Caco-2 (cell line): ENCODE measurements around the gene PTPRG. TPM values are rescaled to one million over a fixed set of nuclear protein-coding genes. Genes with fewer than 3 reads are reported as not detected.

Experiments
- BruUV-seq: library from RNA; stranded (reverse); fragments of 400-500 nt; replicated peaks from 2 replicates; lab custom pipeline; 2021; lab: Mats Ljungman, UMichigan
- CTCF ChIA-PET: fragments of 300-600 bp; sonication (Branson Sonifier 250); formaldehyde crosslinking; loops from one replicate; lab custom pipeline; 2022; ENCODE audit warnings: antibody characterized with exemption; lab: Charles Lee
- POLR2A ChIA-PET: fragments of 300-600 bp; sonication (Branson Sonifier 250); formaldehyde crosslinking; loops from one replicate; lab custom pipeline; 2022; ENCODE audit warnings: antibody characterized with exemption; lab: Charles Lee
- DNase-seq, 2 experiments: peaks; one replicate each; pipeline versions ENCODE4 v3.0.0 to v3.0.0-alpha.2; 2020 to 2022
- H3K27me3 ChIP-seq: replicated peaks from 2 replicates; pipeline ENCODE4 v1.6.0; 2011; ENCODE audit warnings: low read length; ENCODE audit not compliant: control insufficient read depth, insufficient read depth
- H3K36me3 ChIP-seq: 2 replicates; pipeline ENCODE4 v1.5.1; 2011; ENCODE audit warnings: low read length; ENCODE audit not compliant: control insufficient read depth, insufficient read depth
- H3K4me1 ChIP-seq: fragments of 250-450 bp; sonication (Bioruptor Pico); 2 replicates; pipeline ENCODE4 v1.5.1; 2020; ENCODE audit warnings: mild to moderate bottlenecking
- H3K4me3 ChIP-seq: 2 replicates; pipeline ENCODE4 v1.5.1; 2011; ENCODE audit warnings: low read depth, mild to moderate bottlenecking, control low read depth, low read length
- H3K9me3 ChIP-seq: fragments of 250-450 bp; sonication (Bioruptor Pico); 2 replicates; pipeline ENCODE4 v1.5.1; 2020; ENCODE audit warnings: mild to moderate bottlenecking, moderate library complexity
- H3K27ac Mint-ChIP-seq: one replicate; pipeline ENCODE4 v1.8.0; 2022; ENCODE audit warnings: mixed read lengths; ENCODE audit not compliant: unreplicated experiment
- H3K27me3 Mint-ChIP-seq: one replicate; pipeline ENCODE4 v1.8.0; 2022; ENCODE audit warnings: mixed read lengths; ENCODE audit not compliant: insufficient read depth, unreplicated experiment
- H3K36me3 Mint-ChIP-seq: one replicate; pipeline ENCODE4 v1.8.0; 2022; ENCODE audit warnings: mild to moderate bottlenecking, mixed read lengths; ENCODE audit not compliant: insufficient read depth, unreplicated experiment
- H3K4me1 Mint-ChIP-seq: one replicate; pipeline ENCODE4 v1.8.0; 2022; ENCODE audit warnings: low read depth, mixed read lengths; ENCODE audit not compliant: unreplicated experiment
- H3K4me3 Mint-ChIP-seq: one replicate; pipeline ENCODE4 v1.8.0; 2022; ENCODE audit warnings: mild to moderate bottlenecking, moderate library complexity, mixed read lengths; ENCODE audit not compliant: unreplicated experiment
- H3K9me3 Mint-ChIP-seq: one replicate; pipeline ENCODE4 v1.8.0; 2022; ENCODE audit warnings: mixed read lengths; ENCODE audit not compliant: unreplicated experiment
- intact Hi-C: fragments of 100-400 bp; cut with micrococcal nuclease; formaldehyde crosslinking; loops from one replicate; pipeline ENCODE4 v1.10.0; 2022; ENCODE audit not compliant: unreplicated experiment
- total RNA-seq: library from RNA; stranded (reverse); gene quantifications from 2 replicates; pipeline ENCODE4 v1.2.3, GENCODE V29; 2022
- TF ChIP-seq, protein P1 (sequence below), 2 experiments: fragments of 200-600 bp in 1 of 2; IDR thresholded peaks; 1 replicate in 1 of 2; 2 replicates in 1 of 2; pipeline versions ENCODE4 v1.5.1 to v1.8.0; 2011 to 2022; ENCODE audit warnings: antibody characterized with exemption in 1 of 2, control low read depth in 1 of 2, inconsistent platforms in 1 of 2, low read depth in 1 of 2, low read length in 1 of 2, mild to moderate bottlenecking in 1 of 2, moderate library complexity in 1 of 2; ENCODE audit not compliant: insufficient read depth in 1 of 2, severe bottlenecking in 1 of 2, unreplicated experiment in 1 of 2

PTPRG gene
- total RNA-seq, 1 experiment from 2014 or later, result 46.4 TPM

DNA sequence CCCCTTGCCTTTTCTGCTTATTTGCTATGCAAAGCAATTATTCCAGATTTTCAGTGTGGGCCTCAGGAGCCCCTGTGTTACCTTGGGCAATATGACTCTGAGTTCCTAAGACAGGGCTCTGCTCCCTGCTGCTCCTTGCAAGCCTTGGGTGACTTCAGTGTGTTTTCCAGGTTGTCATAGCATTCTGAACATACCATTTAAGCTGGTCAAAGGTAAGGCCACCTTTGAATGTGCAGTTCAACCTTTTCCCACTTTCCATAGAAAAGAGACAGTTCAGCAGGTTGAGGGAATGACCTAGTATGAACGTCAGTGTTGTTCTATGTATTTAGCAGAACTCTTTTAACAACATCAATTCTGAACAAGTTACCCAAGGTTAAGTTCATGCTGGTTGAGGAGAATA lies 302.2 kb downstream of the PTPRG start:
- Histone ChIP-seq H3K36me3 (no peaks in the 10 kb centered on the region), H3K27me3 (no peaks in the 10 kb centered on the region), H3K4me3 (no peak overlapping the region), H3K4me1 (no peaks in the 10 kb centered on the region; the same call in 1 of the 2 replicates), H3K9me3 (no peaks in the 10 kb centered on the region)
- intact Hi-C loops, result loop anchor here (5.0 kb wide), 1 partner anchor 269 kb away; no protein-coding TSS in a partner anchor
- no peak for DNase-seq
- H3K4me1 Mint-ChIP-seq, result peaks cover 5% of the 10 kb centered on the region
- no peak overlapping the region for H3K4me3 Mint-ChIP-seq
- H3K27me3 Mint-ChIP-seq, result no peaks in the 10 kb centered on the region
- POLR2A ChIA-PET, result no interaction called here
- CTCF ChIA-PET, result no interaction called here
- BruUV-seq, result no TSS peak
- H3K27ac Mint-ChIP-seq, result no peak overlapping the region
- peaks cover 5% of the 10 kb centered on the region for H3K36me3 Mint-ChIP-seq
- no peaks in the 10 kb centered on the region for H3K9me3 Mint-ChIP-seq
- TF ChIP-seq, protein P1, sequence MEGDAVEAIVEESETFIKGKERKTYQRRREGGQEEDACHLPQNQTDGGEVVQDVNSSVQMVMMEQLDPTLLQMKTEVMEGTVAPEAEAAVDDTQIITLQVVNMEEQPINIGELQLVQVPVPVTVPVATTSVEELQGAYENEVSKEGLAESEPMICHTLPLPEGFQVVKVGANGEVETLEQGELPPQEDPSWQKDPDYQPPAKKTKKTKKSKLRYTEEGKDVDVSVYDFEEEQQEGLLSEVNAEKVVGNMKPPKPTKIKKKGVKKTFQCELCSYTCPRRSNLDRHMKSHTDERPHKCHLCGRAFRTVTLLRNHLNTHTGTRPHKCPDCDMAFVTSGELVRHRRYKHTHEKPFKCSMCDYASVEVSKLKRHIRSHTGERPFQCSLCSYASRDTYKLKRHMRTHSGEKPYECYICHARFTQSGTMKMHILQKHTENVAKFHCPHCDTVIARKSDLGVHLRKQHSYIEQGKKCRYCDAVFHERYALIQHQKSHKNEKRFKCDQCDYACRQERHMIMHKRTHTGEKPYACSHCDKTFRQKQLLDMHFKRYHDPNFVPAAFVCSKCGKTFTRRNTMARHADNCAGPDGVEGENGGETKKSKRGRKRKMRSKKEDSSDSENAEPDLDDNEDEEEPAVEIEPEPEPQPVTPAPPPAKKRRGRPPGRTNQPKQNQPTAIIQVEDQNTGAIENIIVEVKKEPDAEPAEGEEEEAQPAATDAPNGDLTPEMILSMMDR (IDR thresholded peaks at IDR 0.05; ENCODE audit: insufficient read depth in 1 of 2, low read depth in 1 of 2, low read length in 1 of 2, severe bottlenecking in 1 of 2, unreplicated experiment in 1 of 2), result no peak

DNA sequence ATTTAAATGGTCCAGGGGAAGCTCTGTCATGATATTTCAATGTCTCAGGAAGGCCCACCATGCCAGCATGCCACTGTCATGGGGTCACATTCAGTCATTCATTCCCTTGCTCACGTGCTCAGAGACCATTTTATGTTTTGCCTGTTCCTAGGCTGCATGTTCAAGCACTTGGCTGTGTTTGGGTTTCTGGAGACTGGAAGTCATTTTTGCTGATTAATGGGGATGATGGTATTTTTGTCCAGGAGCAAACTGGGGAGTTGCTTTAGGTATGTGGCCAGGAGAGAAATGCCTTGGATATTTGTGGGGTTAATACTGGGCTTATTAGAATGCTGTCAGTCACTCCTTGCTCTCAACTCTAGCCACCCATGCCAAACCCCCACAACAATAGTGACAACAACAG lies 303.5 kb downstream of the PTPRG start:
- TF ChIP-seq, protein P1 (IDR thresholded peaks at IDR 0.05; ENCODE audit: insufficient read depth in 1 of 2, low read depth in 1 of 2, low read length in 1 of 2, severe bottlenecking in 1 of 2, unreplicated experiment in 1 of 2), result no peak
- peaks cover 7% of the 10 kb centered on the region for H3K4me1 Mint-ChIP-seq
- no peak overlapping the region for H3K4me3 Mint-ChIP-seq
- POLR2A ChIA-PET, result no interaction called here
- peaks cover 8% of the 10 kb centered on the region for H3K36me3 Mint-ChIP-seq
- Histone ChIP-seq H3K36me3 (no peaks in the 10 kb centered on the region), H3K9me3 (no peaks in the 10 kb centered on the region), H3K4me3 (no peak overlapping the region), H3K4me1 (no peaks in the 10 kb centered on the region; the same call in 1 of the 2 replicates), H3K27me3 (no peaks in the 10 kb centered on the region)
- no peaks in the 10 kb centered on the region for H3K9me3 Mint-ChIP-seq
- H3K27ac Mint-ChIP-seq, result no peak overlapping the region
- intact Hi-C loops, result loop anchor here (5.0 kb wide), 1 partner anchor 267 kb away; no protein-coding TSS in a partner anchor
- DNase-seq, result no peak
- BruUV-seq, result no TSS peak
- H3K27me3 Mint-ChIP-seq, result no peaks in the 10 kb centered on the region
- CTCF ChIA-PET, result no interaction called here

- Mint-ChIP-seq H3K36me3 (peaks cover 8% of the 10 kb centered on the region), H3K4me3 (no peak overlapping the region), H3K4me1 (peaks cover 7% of the 10 kb centered on the region), H3K27ac (no peak overlapping the region), H3K9me3 (no peaks in the 10 kb centered on the region), H3K27me3 (no peaks in the 10 kb centered on the region)
- DNase-seq, result no peak
- intact Hi-C loops, result no loop called here
- no peaks in the 10 kb centered on the region for H3K9me3 ChIP-seq
- TF ChIP-seq, protein P1 (IDR thresholded peaks at IDR 0.05; ENCODE audit: insufficient read depth in 1 of 2, low read depth in 1 of 2, low read length in 1 of 2, severe bottlenecking in 1 of 2, unreplicated experiment in 1 of 2), result no peak
- H3K4me3 ChIP-seq, result no peak overlapping the region
- H3K27me3 ChIP-seq, result no peaks in the 10 kb centered on the region
- CTCF ChIA-PET, result no interaction called here
- no peaks in the 10 kb centered on the region for H3K36me3 ChIP-seq
- H3K4me1 ChIP-seq, result no peaks in the 10 kb centered on the region; the same call in 1 of the 2 replicates
- no TSS peak for BruUV-seq
- POLR2A ChIA-PET, result interaction anchor here (0.6 kb wide), 1 partner anchor 186 kb away, joined by 6 read pairs; no protein-coding TSS in a partner anchor
Measured at GRCh38 chr3:61865466-61866152, 304.2 kb downstream of the PTPRG start.
